GM21825 (cell line): Measurements from ENCODE around the gene COL25A1.

Experiments
- ATAC-seq: cut with Tn5 transposase; IDR thresholded peaks from one replicate; pipeline ENCODE4 v1.9.1; 2021; ENCODE audit warnings: mild to moderate bottlenecking, moderate library complexity; ENCODE audit not compliant: unreplicated experiment

COL25A1 gene

GRCh38 chr4:109302361-109303139, at the start of gene COL25A1:
TSS of gene COL25A1 (minus strand) at chr4:109302658.
- ATAC-seq: no peak

GRCh38 chr4:109350121-109350520, 47.7 kb upstream of the COL25A1 start:
- no peak for ATAC-seq

- no peak for ATAC-seq
These were observed 32.0 kb upstream of the COL25A1 start for GRCh38 chr4:109334129-109335105.

GRCh38 chr4:109332926-109333464, 30.5 kb upstream of the COL25A1 start:
- no peak for ATAC-seq

GRCh38 chr4:109327641-109328040, 25.2 kb upstream of the COL25A1 start:
- no peak for ATAC-seq

GRCh38 chr4:109325698-109326097, 23.2 kb upstream of the COL25A1 start:
- no peak for ATAC-seq

GRCh38 chr4:109323348-109323747, 20.9 kb upstream of the COL25A1 start:
- no peak for ATAC-seq

GRCh38 chr4:109321232-109321631, 18.8 kb upstream of the COL25A1 start:
- ATAC-seq: no peak

GRCh38 chr4:109319684-109320083, 17.2 kb upstream of the COL25A1 start:
- no peak for ATAC-seq

- ATAC-seq: no peak
These were observed 16.7 kb upstream of the COL25A1 start for GRCh38 chr4:109319156-109319555.

GRCh38 chr4:109315818-109316217, 13.4 kb upstream of the COL25A1 start:
- no peak for ATAC-seq

- no peak for ATAC-seq
These were observed 12.9 kb upstream of the COL25A1 start for GRCh38 chr4:109315341-109315740.

GRCh38 chr4:109313168-109314133, 11.0 kb upstream of the COL25A1 start:
- ATAC-seq: no peak

GRCh38 chr4:109303140-109303496, 660 bp upstream of the COL25A1 start:
- ATAC-seq: no peak

- no peak for ATAC-seq
These were observed 652 bp downstream of the COL25A1 start for GRCh38 chr4:109301651-109302360.

- no peak for ATAC-seq
These were observed 4.0 kb downstream of the COL25A1 start for GRCh38 chr4:109298279-109299010.

- ATAC-seq: no peak
These were observed 5.9 kb downstream of the COL25A1 start for GRCh38 chr4:109296527-109296926.

GRCh38 chr4:109295081-109295480, 7.4 kb downstream of the COL25A1 start:
- ATAC-seq: no peak

GRCh38 chr4:109294468-109295020, 7.9 kb downstream of the COL25A1 start:
- no peak for ATAC-seq
